Nephron progenitor cell (in vitro differentiated cells): ENCODE results near the gene ERICH6.

ENCODE experiments used
- DNase-seq: peaks from one replicate; pipeline ENCODE4 v3.0.0; 2021
- H3K27ac Mint-ChIP-seq: 2 replicates; pipeline ENCODE4 v1.8.0; 2021; ENCODE audit warnings: mild to moderate bottlenecking, moderate library complexity, mixed read lengths
- H3K27me3 Mint-ChIP-seq: 2 replicates; pipeline ENCODE4 v1.8.0; 2021; ENCODE audit warnings: mild to moderate bottlenecking, low read depth, mixed read lengths; ENCODE audit not compliant: poor library complexity
- H3K36me3 Mint-ChIP-seq: 2 replicates; pipeline ENCODE4 v1.8.0; 2021; ENCODE audit warnings: low read depth, mixed read lengths
- H3K4me1 Mint-ChIP-seq: 2 replicates; pipeline ENCODE4 v1.8.0; 2021; ENCODE audit warnings: mixed read lengths
- H3K4me3 Mint-ChIP-seq: 2 replicates; pipeline ENCODE4 v1.8.0; 2021; ENCODE audit warnings: mild to moderate bottlenecking, moderate library complexity, mixed read lengths
- H3K9me3 Mint-ChIP-seq: 2 replicates; pipeline ENCODE4 v1.8.0; 2021; ENCODE audit warnings: mild to moderate bottlenecking, moderate library complexity, mixed read lengths
- TF ChIP-seq, protein P1 (sequence below): fragments of 200-600 bp; sonication (generic); IDR thresholded peaks from 2 replicates; pipeline ENCODE4 v1.5.0; 2021; ENCODE audit warnings: antibody characterized with exemption

ERICH6 gene

DNA sequence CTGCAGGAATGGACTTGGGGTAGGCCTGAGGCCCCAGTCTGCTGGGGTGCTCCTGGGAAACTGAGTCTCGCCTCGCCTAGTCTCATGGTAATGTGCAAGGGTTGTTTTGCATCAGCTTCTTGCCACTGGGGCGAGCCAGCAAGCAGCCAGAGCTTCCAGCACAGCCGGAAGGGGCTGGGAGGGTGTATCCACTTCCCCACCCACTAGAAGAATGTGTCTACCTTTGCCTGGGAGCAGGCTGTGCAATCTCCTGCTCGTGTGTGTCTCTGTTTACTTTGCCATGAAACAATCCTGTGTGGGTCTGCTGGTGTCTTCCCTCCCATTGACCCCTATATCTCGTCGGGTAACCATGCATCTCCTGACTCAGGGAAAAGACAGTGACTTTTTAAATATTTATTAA is 21.8 kb upstream of the ERICH6 start:
- DNase-seq = no peak
- Mint-ChIP-seq H3K4me3 (no peak overlapping the region), H3K27ac (no peak overlapping the region), H3K27me3 (peaks cover 8% of the 10 kb centered on the region), H3K9me3 (no peaks in the 10 kb centered on the region), H3K36me3 (no peaks in the 10 kb centered on the region), H3K4me1 (peaks cover 8% of the 10 kb centered on the region)
- TF ChIP-seq, protein P1, sequence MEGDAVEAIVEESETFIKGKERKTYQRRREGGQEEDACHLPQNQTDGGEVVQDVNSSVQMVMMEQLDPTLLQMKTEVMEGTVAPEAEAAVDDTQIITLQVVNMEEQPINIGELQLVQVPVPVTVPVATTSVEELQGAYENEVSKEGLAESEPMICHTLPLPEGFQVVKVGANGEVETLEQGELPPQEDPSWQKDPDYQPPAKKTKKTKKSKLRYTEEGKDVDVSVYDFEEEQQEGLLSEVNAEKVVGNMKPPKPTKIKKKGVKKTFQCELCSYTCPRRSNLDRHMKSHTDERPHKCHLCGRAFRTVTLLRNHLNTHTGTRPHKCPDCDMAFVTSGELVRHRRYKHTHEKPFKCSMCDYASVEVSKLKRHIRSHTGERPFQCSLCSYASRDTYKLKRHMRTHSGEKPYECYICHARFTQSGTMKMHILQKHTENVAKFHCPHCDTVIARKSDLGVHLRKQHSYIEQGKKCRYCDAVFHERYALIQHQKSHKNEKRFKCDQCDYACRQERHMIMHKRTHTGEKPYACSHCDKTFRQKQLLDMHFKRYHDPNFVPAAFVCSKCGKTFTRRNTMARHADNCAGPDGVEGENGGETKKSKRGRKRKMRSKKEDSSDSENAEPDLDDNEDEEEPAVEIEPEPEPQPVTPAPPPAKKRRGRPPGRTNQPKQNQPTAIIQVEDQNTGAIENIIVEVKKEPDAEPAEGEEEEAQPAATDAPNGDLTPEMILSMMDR = no peak

DNA sequence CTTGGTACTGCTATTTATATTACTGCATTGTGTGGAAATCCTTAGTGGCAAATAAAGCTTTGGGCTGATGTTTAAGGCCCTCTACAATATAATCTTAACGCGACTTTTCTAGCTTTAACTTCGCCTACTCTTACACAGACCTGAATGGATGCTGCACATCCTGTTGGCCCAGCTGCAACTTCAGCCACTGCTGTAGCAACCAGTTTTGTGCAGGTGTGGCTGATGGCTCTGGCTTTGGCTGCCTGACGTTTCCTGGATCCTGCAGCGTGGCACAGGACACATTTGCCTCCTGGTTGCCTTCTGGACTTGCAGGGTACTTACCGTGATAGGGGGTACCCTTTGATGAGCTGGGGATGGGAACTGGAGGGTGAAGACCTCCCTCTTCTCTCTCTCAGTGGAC is 20.2 kb upstream of the ERICH6 start:
- H3K9me3 Mint-ChIP-seq = no peaks in the 10 kb centered on the region
- TF ChIP-seq, protein P1 = no peak
- H3K36me3 Mint-ChIP-seq = no peaks in the 10 kb centered on the region
- H3K27ac Mint-ChIP-seq = no peak overlapping the region
- no peak for DNase-seq
- H3K4me1 Mint-ChIP-seq = peaks cover 8% of the 10 kb centered on the region
- H3K4me3 Mint-ChIP-seq = no peak overlapping the region
- peaks cover 8% of the 10 kb centered on the region for H3K27me3 Mint-ChIP-seq

DNA sequence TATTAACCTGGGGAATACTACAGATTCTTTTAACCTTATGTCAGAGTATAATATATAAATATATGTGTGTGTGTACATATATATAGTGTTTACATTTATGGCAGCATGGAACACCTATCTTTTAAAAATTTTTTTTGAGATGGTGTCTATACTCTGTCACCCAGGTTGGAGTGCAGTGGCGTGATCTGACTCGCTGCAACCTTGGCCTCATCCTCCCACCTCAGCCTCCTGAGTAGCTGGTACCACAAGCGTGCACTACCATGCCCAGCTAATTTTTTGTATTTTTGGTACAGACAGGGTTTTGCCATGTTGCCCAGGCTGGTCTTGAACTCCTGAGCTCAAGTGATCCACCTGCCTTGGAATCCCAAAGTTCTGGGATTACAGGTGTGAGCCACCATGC is 18.5 kb upstream of the ERICH6 start:
- TF ChIP-seq, protein P1 = no peak
- Mint-ChIP-seq H3K27ac (no peak overlapping the region), H3K4me1 (peaks cover 8% of the 10 kb centered on the region), H3K4me3 (no peak overlapping the region), H3K36me3 (no peaks in the 10 kb centered on the region), H3K27me3 (peaks cover 8% of the 10 kb centered on the region), H3K9me3 (peaks cover 5% of the 10 kb centered on the region)
- no peak for DNase-seq

DNA sequence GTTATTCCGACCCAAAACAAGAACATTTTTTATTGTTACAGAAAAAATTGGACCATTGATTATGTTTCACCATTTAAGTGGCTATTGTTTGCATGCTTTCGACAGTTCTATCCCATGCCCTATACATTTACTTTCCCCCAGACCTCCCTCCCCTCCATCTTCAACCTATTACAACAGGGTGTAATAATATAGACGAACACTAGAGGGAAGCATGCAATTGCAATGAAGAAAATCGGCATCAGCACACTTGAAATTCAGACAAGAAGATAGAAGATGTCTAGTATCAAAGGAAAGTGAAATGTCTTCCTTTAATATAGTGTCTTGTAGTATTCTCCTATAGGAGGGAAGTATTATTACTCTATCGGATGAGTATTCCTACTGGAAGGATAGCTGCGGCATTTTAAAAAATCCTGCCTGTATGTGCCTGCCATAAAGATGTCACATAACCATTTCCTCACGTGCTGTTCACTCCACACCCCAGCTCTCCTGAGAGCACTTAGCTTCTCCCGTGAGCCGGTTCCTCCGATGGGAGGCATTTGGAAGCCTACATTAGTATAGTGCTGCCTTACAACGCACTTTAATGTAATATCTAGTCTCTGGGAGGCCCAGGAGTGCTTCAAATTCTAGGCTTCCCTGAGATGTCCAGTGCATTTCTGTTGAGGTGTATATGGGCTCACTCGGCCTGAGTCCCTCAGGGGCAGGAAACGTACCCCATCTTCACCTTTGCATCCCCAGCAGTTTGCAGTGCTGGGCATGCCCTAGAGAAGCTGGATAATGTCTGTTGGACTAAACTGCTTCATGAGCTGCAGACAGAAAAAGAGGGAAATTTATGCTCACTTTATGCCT is 17.8 kb upstream of the ERICH6 start:
- peaks cover 12% of the 10 kb centered on the region for H3K9me3 Mint-ChIP-seq
- H3K27ac Mint-ChIP-seq = no peak overlapping the region
- H3K27me3 Mint-ChIP-seq = peaks cover 8% of the 10 kb centered on the region
- TF ChIP-seq, protein P1 = peak; percentile 85
- peak; percentile 17 for DNase-seq
- peaks cover 8% of the 10 kb centered on the region for H3K4me1 Mint-ChIP-seq
- H3K4me3 Mint-ChIP-seq = no peak overlapping the region
- no peaks in the 10 kb centered on the region for H3K36me3 Mint-ChIP-seq

DNA sequence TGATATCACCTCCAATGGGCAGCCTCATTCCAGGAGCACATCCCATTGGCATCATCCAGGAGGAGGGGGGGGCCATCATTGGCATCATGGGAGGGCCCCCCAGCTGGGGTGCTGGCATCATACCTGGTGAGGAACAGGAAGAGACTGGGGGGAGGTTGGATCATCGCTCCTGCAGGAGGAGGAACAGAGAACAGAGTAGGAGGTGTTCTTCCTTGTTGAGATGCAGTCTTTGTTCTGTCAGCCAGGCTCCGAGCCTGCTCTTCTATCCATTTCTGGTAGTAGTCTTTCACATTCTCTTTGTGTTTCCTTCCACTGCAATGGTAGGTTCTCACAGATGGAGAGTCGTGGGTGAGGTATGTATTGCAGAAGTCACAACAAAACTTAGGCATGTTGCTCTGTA is 16.7 kb upstream of the ERICH6 start:
- H3K27ac Mint-ChIP-seq = no peak overlapping the region
- no peak overlapping the region for H3K4me3 Mint-ChIP-seq
- H3K4me1 Mint-ChIP-seq = peaks cover 8% of the 10 kb centered on the region
- TF ChIP-seq, protein P1 = no peak
- DNase-seq = no peak
- peaks cover 8% of the 10 kb centered on the region for H3K27me3 Mint-ChIP-seq
- H3K9me3 Mint-ChIP-seq = peaks cover 22% of the 10 kb centered on the region
- H3K36me3 Mint-ChIP-seq = no peaks in the 10 kb centered on the region

DNA sequence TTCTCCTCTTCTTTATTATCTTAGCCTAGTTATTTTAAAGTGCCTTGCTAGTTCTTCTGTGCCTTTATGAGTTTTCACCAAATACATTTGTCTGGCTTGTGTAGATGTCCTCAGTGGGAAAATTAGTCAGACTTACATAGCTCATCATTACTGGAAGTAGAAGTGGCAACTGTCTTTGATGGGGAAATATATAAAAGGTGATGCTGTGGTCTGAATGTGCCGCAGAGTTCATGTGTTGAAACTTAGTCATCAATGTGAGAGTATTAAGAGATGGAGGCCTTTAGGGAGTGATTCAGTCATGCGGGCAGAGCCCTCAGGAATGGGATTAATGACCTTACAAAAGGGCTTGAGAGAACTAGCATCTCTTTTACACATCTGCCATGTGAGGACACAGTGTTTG is 6.4 kb upstream of the ERICH6 start:
- no peaks in the 10 kb centered on the region for H3K4me1 Mint-ChIP-seq
- DNase-seq = no peak
- H3K9me3 Mint-ChIP-seq = peaks cover 76% of the 10 kb centered on the region
- no peak overlapping the region for H3K27ac Mint-ChIP-seq
- H3K27me3 Mint-ChIP-seq = peaks cover under 1% of the 10 kb centered on the region
- no peak overlapping the region for H3K4me3 Mint-ChIP-seq
- TF ChIP-seq, protein P1 = no peak
- H3K36me3 Mint-ChIP-seq = peaks cover 78% of the 10 kb centered on the region
